GM12875 (cell line): ENCODE data around the gene SLC35B3.
A peak's percentile ranks its signal among the peaks of the same experiment; 100 is the strongest.

Source experiments
- H3K4me3 ChIP-seq: one replicate; pipeline ENCODE4 v1.5.1; 2011; ENCODE audit warnings: low read depth, low read length, control low read depth
- TF ChIP-seq, protein P1 (sequence below): IDR thresholded peaks from 2 replicates; pipeline ENCODE4 v1.5.1; 2011; ENCODE audit warnings: low read depth, mild to moderate bottlenecking, control low read depth, inconsistent platforms, low read length, moderate library complexity, borderline replicate concordance; ENCODE audit not compliant: insufficient read depth

The SLC35B3 gene

DNA sequence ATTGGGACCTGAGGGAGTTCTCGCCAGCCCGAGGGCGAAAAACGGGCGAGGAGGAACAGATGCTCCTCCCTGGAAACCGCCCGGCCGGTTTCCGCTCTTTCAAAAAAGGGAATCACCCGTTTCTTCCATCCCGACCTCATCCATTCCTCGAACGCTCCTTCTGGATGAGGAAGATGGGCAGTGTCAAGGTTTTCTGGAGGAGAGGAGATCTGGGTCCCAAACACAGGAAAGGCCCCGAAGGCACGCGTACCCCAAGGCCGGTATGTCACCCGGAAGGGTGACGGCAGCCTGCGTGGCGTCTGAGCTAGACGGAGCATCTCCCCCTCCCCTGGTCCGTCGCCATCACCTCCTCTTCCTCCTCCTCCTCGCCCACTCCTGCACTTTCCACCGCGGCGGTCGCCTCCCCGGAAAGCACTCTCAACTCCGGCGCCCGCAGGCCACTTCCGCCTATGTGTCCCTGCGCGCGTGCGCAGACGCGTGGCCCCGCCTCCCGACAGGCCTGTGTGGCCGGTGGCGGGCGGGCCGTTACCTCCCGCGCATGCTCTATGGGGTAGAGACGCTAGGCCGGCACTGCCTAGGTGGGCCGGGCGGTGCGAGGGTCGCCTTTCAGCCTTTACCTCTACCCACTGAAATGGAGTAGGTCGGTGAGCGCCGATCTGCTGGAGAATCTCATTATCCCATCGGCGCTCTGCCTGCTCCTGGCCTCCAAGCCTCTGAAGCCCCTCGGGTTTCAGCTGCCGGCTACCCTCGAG is at the start of gene SLC35B3:
TSS of gene SLC35B3 (minus strand) at position 453 of the 752 bp plus-strand sequence.
- peak within 1 kb of the TSS; percentile 83 for H3K4me3 ChIP-seq
- TF ChIP-seq, protein P1, sequence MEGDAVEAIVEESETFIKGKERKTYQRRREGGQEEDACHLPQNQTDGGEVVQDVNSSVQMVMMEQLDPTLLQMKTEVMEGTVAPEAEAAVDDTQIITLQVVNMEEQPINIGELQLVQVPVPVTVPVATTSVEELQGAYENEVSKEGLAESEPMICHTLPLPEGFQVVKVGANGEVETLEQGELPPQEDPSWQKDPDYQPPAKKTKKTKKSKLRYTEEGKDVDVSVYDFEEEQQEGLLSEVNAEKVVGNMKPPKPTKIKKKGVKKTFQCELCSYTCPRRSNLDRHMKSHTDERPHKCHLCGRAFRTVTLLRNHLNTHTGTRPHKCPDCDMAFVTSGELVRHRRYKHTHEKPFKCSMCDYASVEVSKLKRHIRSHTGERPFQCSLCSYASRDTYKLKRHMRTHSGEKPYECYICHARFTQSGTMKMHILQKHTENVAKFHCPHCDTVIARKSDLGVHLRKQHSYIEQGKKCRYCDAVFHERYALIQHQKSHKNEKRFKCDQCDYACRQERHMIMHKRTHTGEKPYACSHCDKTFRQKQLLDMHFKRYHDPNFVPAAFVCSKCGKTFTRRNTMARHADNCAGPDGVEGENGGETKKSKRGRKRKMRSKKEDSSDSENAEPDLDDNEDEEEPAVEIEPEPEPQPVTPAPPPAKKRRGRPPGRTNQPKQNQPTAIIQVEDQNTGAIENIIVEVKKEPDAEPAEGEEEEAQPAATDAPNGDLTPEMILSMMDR, result no peak

DNA sequence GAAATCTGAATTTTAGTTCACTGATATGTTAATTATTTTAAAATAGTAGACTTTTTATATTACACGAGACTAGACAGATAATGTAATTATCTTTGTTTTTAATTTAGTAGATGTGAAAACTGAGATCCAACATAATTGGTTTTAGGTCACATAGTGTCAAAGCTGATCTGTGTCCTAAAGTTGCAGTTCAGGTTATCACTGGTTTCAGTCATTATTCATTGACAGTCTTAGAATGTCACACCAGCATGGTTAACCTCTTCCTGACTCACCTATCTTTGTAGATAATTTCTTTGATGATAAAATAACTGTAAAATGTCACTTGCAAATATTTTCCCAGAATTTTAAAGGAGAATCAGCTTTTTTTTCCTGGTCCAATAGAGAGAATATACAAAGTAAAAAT is 48.3 kb upstream of the SLC35B3 start:
- H3K4me3 ChIP-seq, result no peak overlapping the region
- TF ChIP-seq, protein P1, result no peak

DNA sequence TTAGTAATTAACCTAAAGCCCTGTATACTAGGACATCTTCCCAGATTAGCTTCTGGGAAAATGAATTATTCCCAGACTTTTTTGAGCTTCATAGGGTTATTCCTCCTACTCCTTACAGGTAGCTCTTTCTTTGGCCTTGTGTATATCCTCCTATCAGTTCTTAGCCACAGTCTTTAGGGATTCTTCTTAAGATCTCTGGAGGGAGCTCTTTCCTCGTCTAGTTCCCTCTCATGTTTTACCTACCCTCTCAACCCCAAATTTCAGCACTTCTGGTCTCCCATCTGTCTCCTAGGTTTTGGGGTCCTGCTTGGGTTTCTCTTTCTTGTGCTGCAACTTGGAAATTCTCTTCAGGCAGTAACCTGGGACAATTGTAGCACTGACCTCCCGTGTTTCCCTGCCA is 46.4 kb upstream of the SLC35B3 start:
- TF ChIP-seq, protein P1, result peak; percentile 31; the same call in 1 of the 2 replicates
- H3K4me3 ChIP-seq, result no peak overlapping the region

DNA sequence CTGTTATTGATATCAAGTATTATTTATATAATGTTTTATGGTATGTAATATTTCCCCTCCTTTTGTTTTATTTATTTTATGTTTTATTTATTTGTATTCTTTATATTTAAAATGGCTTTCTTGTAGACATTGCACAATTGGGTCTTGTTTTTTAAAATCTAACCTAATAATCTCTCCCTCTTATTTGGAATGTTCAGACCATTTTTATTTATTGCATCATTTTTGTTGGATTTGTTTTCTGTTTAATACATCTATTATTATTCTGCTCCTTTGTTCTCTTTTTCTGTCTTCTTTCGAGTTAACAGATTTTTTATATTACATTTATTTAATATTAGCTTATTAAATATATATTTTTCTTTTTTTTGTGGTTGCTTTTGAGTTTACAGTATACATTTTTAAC is 43.1 kb upstream of the SLC35B3 start:
- TF ChIP-seq, protein P1, result no peak

DNA sequence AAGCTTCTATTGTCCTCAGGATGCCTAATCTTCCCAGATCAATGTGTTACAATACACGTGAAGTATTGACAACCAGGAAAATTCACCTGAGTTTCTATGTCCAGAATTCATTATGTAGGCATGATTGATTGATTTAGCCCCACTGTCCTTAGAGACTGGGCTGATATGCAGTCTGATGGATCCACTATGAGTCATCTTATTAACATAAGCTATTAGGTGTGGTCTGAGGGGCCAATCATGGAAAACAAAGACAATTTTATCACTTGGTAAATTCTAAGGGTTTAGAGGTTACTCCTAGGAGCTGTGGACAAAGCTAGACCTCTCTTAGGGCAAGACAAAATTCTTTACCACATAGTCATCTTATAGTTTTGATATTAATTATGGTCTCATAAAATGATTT is 41.3 kb upstream of the SLC35B3 start:
- TF ChIP-seq, protein P1, result no peak
- no peak overlapping the region for H3K4me3 ChIP-seq

More for the DNA sequence above, 43.1 kb upstream of the SLC35B3 start:
- no peak overlapping the region for H3K4me3 ChIP-seq

DNA sequence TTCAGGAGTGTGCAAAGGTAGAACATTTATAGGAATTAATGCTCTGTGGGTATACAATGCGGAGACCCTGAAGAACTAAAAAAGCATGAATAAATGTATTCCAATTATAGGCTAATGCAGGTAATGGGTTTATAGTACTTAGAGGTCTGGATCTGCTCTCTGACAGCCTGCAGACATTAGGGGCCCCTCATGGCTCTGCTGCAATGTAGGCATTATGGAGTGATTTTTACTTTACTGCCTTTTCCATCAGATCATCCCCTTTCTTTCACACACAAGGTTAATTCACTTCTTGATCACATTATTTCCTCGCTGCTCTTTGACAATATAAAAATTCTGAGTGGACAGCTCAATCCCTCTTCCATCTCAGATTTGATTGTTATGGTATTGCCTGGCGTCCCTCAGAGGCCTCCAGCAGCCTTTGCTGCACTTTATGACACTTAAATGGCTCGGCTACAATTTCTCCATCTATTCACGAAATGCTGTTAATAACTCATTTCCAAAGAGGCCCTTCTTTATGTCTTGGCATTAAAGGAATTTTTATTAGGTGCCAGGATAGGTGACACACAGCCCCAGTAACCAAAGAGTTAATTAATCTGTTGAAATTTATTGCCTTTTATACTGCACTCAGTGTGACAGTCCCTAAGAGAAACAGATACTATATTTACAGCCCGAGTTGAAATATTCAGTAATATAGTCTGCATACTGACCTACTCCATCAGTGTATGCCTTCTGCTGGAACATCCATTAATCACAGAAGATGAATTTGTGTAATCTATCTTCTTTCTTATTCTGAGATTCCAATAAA is 33.4 kb upstream of the SLC35B3 start:
- no peak overlapping the region for H3K4me3 ChIP-seq
- TF ChIP-seq, protein P1, result no peak
